Stimulated activated CD4-positive, alpha-beta T cell treated with anti-CD3 and anti-CD28 coated beads, Interleukin-12 subunit alpha, Interleukin-12 subunit beta, amount 100 ng/mL, for 4 hours (primary cell): ENCODE measurements around the gene PNMA8C.
"Not testable (repeated sequence)": the region's sequence is repeated elsewhere in the genome, so short reads cannot be mapped to it uniquely, and the experiment has no call there.

Experiments used
- DNase-seq: peaks from one replicate; pipeline ENCODE4 v3.0.0-alpha.2; 2020

PNMA8C gene

DNA sequence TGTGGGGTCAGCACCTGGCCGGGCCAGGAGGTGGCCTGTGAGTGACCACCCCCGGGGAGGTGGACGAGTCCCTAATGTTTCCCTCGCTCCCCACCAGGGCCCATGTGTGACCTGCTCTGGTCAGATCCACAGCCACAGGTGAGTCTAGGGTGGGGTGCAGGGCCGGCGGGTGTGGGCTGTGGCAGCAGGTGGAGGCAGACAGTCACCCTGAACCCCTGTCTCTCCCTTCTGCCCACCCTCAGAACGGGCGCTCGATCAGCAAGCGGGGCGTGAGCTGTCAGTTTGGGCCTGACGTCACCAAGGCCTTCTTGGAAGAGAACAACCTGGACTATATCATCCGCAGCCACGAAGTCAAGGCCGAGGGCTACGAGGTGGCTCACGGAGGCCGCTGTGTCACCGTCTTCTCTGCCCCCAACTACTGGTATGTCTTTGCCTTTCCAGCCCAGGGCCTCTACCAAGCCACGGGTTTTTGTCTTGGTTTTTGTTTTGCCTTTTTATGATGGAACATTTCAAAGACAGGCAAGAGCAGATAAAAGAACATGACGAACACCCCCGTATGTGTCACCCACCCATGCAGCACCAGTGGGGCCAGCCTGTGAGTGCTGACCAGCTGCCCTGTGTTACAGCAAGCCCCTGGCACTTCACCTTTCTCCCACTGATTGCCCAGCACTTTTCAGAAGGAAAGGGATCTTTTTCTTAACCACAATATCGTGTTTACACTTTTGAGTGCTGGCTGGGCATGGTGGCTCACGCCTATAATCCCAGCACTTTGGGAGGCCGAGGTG is 40.2 kb downstream of the PNMA8C start:
- DNase-seq: no peak

DNA sequence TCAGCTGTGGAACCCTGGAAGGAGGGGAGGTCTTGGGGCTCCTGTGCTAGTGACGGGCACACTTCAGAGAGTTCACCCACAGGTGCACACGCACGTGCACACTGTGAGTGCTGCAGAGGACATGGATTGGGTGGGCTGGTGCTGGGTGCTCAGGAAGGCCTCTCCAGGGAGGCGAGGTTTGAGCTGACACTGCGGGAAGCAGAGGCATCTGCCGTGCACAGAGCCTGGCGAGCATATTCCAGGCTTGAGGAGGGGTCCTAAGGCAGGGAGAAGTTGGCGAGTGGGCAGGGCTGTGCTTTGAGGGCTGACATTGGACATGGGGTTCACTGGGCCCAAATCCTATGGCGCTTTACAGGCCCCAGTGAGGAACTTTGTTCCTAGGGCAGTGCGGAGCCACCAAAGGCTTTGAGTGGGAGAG is 41.0 kb downstream of the PNMA8C start:
- DNase-seq: no peak

DNA sequence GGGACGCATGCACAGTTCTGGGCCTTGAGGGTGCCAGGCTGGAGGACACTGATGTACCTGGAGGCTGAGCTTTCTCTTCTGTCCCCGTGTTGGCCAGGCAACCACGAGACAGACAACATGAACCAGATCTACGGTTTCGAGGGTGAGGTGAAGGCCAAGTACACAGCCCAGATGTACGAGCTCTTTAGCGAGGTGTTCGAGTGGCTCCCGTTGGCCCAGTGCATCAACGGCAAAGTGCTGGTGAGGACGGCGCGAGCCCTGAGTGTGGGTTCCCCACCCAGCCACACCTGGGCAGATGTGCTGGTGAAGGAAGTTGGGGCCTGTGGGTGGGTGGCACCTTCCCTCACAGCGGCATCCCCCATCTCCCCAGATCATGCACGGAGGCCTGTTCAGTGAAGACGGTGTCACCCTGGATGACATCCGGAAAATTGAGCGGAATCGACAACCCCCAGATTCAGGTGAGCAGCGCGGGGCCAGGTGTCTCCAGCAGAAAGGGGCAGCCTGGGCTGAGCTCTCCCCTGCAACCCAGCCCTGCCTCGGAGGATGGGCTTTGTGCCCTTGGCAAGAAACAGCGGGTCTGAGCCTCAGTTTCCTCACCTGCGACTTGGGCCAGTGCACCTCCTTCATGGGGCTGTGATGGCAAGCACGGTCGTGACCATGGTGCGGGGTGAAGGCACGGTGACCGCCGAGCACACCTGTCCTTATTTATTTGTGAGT is 41.6 kb downstream of the PNMA8C start:
- DNase-seq: no peak

DNA sequence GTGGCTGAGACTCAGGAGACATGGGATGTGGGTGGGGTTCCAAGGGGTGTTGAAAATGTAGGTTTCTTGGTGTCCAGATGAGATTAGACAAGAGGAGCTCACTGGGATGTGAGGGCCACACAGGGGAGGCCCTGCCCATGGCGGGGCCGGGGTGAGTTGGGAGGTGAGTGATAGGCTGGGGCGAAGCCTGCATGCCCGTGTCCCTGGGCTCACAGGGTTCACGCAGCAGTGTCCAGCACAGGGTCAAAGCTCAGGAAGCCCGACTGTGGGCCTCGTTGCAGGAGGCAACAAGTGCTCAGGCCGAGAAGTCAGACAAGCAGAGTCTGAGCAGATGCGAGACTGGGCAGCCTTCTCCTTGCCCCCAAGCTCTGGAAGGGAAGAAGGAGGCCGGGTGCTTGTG is 42.6 kb downstream of the PNMA8C start:
- DNase-seq: no peak

DNA sequence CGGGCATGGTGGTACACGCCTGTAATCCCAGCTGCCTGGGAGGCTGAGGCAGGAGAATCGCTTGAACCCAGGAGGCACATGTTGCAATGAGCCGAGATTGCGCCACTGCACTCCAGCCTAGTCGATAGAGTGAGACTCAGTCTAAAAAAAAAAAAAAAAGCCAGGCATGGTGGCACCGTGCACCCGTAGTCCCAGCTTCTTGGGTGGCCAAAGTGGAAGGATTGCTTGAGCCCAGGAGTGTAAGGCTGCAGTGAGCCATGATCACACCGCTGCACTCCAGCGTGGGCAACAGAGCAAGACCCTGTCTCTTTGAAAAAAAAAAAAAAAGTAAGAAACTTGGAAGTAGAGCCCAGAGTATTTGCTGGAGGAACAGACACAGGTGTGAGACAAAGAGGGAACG is 43.1 kb downstream of the PNMA8C start:
- no peak for DNase-seq

DNA sequence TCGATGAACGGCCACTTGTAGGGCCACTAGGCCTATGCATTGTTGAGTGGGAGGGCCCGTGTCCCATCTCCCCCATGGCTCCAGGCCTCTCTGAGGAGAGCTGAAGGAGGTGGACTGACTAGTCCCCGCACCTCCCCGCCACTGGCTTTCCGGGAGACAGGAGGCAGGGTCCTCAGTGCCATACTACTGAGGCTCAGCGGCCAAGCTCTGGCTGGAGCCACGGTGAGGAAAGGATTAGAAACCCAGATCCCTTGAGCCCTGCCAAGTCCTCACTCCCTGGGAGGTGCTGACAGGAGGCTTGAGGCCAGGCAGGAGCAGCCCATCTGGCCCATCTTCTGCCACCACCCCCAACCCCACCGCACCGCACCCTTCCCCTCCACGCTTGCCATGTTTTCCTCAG is 44.3 kb downstream of the PNMA8C start:
- DNase-seq: no peak

DNA sequence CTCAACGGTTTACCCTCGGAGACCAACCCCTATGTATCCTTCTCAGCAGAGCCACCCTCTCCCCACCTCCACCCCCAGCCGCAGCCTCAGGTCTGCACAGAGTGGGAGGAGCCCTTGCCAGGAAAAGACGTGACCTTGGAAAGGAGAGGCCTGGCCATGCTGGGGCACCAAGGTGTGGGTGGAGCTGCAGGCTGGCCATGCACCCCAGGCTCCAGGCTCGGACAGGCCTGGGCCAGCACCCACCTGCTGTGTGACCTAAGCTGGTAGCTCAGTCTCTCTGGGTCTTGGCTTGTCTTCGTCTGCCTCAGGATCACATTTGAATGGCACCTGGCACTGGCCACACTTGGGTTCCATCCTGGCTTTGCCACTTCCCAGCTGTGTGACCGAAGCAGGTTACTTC is 44.9 kb downstream of the PNMA8C start:
- DNase-seq: no peak

DNA sequence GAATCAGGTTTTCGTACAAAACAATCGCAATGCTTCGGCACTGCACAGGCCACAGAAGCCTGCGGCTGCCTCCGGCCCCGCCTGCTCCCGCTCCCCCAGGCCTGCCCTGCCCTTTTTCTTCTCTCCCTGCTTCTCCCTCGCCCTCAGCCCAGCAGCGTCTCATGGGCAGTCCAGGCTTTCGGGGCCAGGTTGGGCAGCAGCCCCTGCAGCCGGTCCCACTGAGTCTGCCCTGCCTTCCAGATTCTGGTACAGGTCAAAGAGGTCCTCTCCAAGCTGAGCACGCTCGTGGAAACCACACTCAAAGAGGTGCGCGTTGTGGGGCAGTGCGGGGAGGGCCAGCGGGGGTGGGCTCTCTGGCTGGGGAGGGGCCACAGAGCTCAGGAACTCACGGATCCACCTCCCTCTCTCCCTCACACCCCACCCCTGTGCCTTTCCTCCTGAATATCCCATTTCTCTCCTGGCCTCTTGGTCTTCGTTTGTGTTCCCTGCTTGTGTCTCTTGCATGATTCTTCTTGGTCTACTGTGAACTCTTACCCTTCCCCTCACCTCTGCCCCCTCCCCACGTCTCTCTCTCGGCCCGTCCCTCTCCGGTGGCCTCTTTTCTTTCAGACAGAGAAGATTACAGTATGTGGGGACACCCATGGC is 45.4 kb downstream of the PNMA8C start:
- no peak for DNase-seq

DNA sequence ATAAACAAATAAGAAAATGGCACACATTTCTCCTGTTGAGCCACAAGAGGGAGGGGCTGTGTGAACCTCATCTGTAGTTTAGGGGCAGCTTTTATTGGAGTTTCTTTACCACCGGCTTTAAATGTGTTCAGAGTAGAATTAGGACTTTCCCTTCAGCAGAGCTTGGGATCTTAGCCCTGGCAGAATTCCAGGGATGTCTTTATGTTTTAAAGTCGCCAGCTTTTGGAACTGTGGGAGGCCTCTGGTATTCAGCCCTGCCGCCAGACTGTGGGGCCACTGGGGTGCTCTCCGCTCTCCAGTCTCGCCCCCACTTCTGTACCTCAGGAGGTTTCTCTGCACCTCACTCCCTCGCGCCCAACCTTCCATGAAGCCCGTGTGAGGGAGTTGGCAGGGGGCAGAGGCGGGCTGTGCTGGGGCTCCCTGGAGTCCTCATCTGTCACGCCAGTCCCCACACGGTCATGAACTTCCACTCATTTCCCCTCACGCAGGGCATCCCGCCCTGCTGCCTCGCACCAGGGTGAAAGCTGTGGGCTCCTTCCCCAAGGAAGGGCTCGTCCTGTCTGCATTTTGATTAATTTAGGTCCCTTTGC is 46.9 kb downstream of the PNMA8C start:
- DNase-seq: no peak

DNA sequence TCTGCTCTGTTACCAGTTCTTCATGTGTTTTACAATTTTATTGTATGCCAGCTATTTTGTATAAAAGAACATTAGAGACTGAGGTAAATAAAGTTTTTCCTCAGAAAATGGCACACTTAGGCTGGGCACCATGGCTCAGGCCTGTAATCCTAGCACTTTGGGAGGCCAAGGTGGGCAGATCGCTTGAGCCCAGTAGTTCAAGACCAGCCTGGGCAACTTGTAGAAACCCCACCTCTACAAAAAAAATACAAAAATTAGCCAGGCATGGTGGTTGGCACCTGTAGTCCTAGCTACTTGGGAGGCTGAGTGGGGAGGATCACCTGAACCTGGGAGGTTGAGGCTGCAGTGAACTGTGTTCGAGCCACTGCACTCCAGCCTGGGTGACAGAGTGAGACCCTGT is 47.4 kb downstream of the PNMA8C start:
- DNase-seq: no peak

DNA sequence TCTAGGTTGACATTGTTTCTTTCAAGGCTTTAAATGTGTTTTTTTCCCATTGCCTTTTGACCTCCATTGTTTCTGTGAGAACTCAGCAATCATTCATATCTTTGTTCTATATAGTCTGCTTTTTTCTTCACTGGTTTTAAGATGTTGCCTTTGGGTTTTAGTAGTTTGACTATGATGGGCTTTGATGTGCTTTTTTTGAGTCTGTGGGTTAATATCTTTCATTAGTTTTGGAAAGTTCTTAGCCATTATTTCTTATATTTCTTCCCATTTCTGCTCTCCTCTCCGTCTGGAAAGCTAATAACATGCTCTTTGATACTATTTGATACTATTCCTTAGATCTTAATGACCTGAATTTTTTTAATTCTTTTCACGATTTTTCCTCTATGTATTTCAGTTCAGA is 48.0 kb downstream of the PNMA8C start:
- DNase-seq: no peak

DNA sequence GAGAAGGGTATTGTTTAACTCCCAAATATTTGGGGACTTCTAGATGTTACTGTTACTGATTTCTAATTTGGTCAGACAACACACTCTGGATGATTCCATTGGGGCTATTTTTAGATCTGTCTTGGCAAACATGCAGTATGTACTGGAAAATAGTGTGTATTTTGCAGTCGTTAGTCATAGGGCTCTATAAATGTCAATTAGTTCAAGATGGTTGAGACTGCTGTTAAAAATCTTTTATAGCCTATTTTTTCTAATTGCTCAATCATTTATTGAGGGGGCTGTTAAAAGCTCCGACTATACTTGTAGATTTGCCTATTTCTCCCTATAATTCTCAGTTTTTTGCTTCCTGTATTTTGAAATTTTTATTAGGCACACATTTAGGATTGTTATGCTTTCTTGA is 50.5 kb downstream of the PNMA8C start:
- no peak for DNase-seq

DNA sequence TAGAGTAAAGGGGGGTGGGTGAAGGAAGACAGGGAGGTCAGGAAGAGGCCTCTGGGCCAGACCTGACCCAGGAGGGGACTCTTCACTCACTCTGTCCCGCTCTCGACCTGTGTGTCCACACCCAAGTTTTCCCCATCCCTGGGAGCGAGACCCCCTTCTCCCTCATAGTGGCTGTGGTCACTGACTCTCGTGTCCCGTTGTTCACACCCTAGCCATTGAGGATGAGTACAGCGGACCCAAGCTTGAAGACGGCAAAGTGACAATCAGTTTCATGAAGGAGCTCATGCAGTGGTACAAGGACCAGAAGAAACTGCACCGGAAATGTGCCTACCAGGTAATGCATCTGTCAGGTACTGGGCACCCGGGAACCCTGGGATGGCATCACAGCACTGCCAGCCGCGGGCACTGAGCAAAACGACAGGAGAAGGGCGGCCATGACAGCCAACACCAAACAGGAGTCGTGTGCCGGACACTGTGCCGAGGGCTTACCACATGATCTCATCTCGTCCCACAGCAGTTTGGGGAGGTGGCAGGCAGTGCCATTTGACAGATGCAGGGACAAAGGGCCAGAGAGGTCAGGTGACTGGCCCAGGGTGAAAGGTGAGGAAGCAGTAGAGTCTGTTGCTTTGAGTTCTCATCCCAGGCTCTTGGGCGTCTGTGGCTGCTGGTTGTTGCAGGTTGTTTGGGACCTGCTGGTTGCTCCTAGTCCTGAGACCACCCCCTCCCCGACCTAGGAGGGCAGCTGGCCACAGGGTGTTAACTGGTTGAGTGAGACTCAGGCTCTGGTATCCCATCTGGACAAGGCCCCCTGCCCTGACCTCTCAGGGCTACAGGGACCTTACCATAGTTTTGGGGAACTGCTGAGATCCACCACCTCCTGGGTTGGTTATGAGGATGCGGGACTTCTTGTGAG is 52.2 kb downstream of the PNMA8C start:
- no peak for DNase-seq

DNA sequence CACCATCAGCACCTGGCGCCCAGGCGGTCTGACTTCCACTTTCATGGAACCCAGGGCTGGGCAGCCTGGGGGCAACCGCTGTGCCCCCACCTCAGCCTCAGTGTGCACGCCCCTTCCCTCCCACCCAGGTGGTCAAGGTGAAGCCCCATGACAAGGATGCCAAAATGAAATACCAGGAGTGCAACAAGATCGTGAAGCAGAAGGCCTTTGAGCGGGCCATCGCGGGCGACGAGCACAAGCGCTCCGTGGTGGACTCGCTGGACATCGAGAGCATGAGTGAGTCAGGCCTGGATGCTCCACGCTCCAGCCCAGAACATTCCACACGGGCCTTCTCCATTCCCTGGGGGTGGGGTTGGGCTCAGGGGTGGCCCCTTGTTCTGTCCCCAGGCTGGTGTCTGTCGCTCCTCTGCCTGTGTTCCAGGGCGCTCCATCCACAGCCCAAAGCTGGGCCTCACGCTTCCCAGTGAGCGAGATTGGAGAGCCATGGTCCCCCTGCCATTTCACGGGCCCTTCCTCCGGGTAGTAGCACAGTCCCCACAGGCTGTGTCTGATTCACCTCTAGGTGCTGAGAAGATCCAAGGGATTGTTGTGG is 53.2 kb downstream of the PNMA8C start:
- DNase-seq: not testable (repeated sequence)
